GM12878 (cell line): ENCODE data around the gene CATSPER1. TPM values are rescaled to one million over a fixed set of nuclear protein-coding genes. Genes with fewer than 3 reads are reported as not detected.

Experiments
- ATAC-seq: fragments of 200-7000 bp; cut with Tn5 transposase; 3 replicates; pipeline ENCODE4 v1.9.1; 2020; ENCODE audit warnings: mild to moderate bottlenecking, moderate library complexity
- BruUV-seq: library from RNA; stranded (reverse); fragments of 400-500 nt; replicated peaks from 2 replicates; lab custom pipeline; 2021; lab: Mats Ljungman, UMichigan
- CTCF ChIA-PET: fragments of 300-600 bp; sonication (Branson Sonifier 250); formaldehyde crosslinking; extraction: SDS; loops from one replicate; lab custom pipeline; 2021; ENCODE audit warnings: inconsistent platforms; lab: Yijun Ruan, JAX
- POLR2A ChIA-PET: fragments of 350-600 bp; formaldehyde crosslinking; extraction: SDS; loops from one replicate; lab custom pipeline; 2021; ENCODE audit warnings: inconsistent platforms; lab: Charles Lee
- RAD21 ChIA-PET: fragments of 300-600 bp; sonication (Branson Sonifier 250); formaldehyde crosslinking; loops from one replicate; lab custom pipeline; 2023; ENCODE audit warnings: antibody characterized with exemption; ENCODE audit not compliant: unreplicated experiment; lab: Charles Lee
- SMC1A ChIA-PET: fragments of 300-600 bp; sonication (Branson Sonifier 250); formaldehyde crosslinking; loops from one replicate; lab custom pipeline; 2023; ENCODE audit not compliant: unreplicated experiment, uncharacterized antibody; lab: Charles Lee
- DNase-seq: peaks from one replicate; pipeline ENCODE4 v3.0.0-alpha.2; 2011; ENCODE audit warnings: low read depth, low spot score
- FAIRE-seq: peaks from 3 replicates; lab custom pipeline; 2011; peaks lifted over from hg19 to GRCh38; lab: Jason Lieb, UNC
- H2AFZ ChIP-seq: 2 replicates; pipeline ENCODE4 v1.6.0; 2011; ENCODE audit warnings: low read depth, low read length, control low read depth; ENCODE audit not compliant: control insufficient read depth
- H3K27ac ChIP-seq: 2 replicates; pipeline ENCODE4 v1.5.1; 2011; ENCODE audit warnings: control low read depth; ENCODE audit not compliant: control insufficient read depth, insufficient read depth
- H3K27me3 ChIP-seq, 2 experiments: replicated peaks in 1 of 2; 2 replicates each; pipeline versions ENCODE4 v1.6.0 to v1.6.1; 2011; ENCODE audit warnings: low read length in 1 of 2; ENCODE audit not compliant: control insufficient read depth in 2 of 2, insufficient read depth in 2 of 2
- H3K36me3 ChIP-seq, 2 experiments: 2 replicates each; pipeline ENCODE4 v1.5.1; 2011; ENCODE audit warnings: low read length in 1 of 2; ENCODE audit not compliant: control insufficient read depth in 2 of 2, insufficient read depth in 2 of 2
- H3K4me1 ChIP-seq: 2 replicates; pipeline ENCODE4 v1.6.1; 2011; ENCODE audit warnings: mild to moderate bottlenecking, low read length, moderate library complexity, mixed read lengths; ENCODE audit not compliant: control insufficient read depth, insufficient read depth
- H3K4me2 ChIP-seq: 2 replicates; pipeline ENCODE4 v1.6.0; 2011; ENCODE audit warnings: control low read depth; ENCODE audit not compliant: control insufficient read depth, insufficient read depth
- H3K4me3 ChIP-seq: fragments of 200-600 bp; sonication (generic); 2 replicates; pipeline ENCODE4 v1.5.1; 2016
- H3K79me2 ChIP-seq: 2 replicates; pipeline ENCODE4 v1.6.0; 2011; ENCODE audit warnings: low read length; ENCODE audit not compliant: control insufficient read depth, insufficient read depth
- H3K9ac ChIP-seq: 2 replicates; pipeline ENCODE4 v1.8.0; 2011; ENCODE audit warnings: low read length, control low read depth, mixed read lengths; ENCODE audit not compliant: control insufficient read depth, insufficient read depth
- H3K9me3 ChIP-seq: replicated peaks from 3 replicates; pipeline ENCODE4 v1.5.1; 2011; ENCODE audit warnings: mild to moderate bottlenecking, low read length; ENCODE audit not compliant: control insufficient read depth, insufficient read depth
- H4K20me1 ChIP-seq: 2 replicates; pipeline ENCODE4 v1.6.0; 2011; ENCODE audit not compliant: control insufficient read depth, insufficient read depth
- HDGF ChIP-seq: fragments of 450-650 bp; IDR thresholded peaks from 2 replicates; pipeline ENCODE4 v1.6.1; 2016; ENCODE audit warnings: antibody characterized with exemption
- JUNB ChIP-seq: IDR thresholded peaks from 2 replicates; pipeline ENCODE4 v1.6.1; 2016; ENCODE audit warnings: antibody characterized with exemption, mild to moderate bottlenecking
- MEF2B ChIP-seq: fragments of 450-650 bp; IDR thresholded peaks from 2 replicates; pipeline ENCODE4 v1.6.1; 2018; ENCODE audit warnings: mild to moderate bottlenecking, moderate library complexity; ENCODE audit not compliant: partially characterized antibody, poor library complexity, severe bottlenecking
- NR2F1 ChIP-seq: fragments of 450-650 bp; conservative IDR thresholded peaks from 2 replicates; pipeline ENCODE4 v1.6.1; 2017; ENCODE audit warnings: mild to moderate bottlenecking
- REST ChIP-seq: IDR thresholded peaks from 2 replicates; pipeline ENCODE4 v1.6.1; 2012; ENCODE audit warnings: mild to moderate bottlenecking, low read depth, low read length
- RUNX3 ChIP-seq: IDR thresholded peaks from 2 replicates; pipeline ENCODE4 v1.6.1; 2012; ENCODE audit warnings: low read length, inconsistent platforms
- SMC3 ChIP-seq: IDR thresholded peaks from 2 replicates; pipeline ENCODE4 v1.6.1; 2011; ENCODE audit warnings: low read length, improper control_type of control experiment, borderline replicate concordance
- STAT3 ChIP-seq: IDR thresholded peaks from 2 replicates; pipeline ENCODE4 v1.6.1; 2011; ENCODE audit warnings: low read depth, low read length, improper control_type of control experiment
- ZBTB11 ChIP-seq: fragments of 450-650 bp; formaldehyde crosslinking; IDR thresholded peaks from 2 replicates; pipeline ENCODE4 v1.5.0; 2022; ENCODE audit warnings: mild to moderate bottlenecking, missing genetic modification characterization
- ZBTB4 ChIP-seq: fragments of 450-650 bp; formaldehyde crosslinking; IDR thresholded peaks from 2 replicates; pipeline ENCODE4 v1.4.0; 2022; ENCODE audit warnings: mild to moderate bottlenecking, moderate library complexity
- WGBS: methylation state at CpG from one replicate; pipeline ENCODE4 v1.1.6; 2016; ENCODE audit warnings: low lambda C conversion rate; ENCODE audit not compliant: insufficient replicate concordance, insufficient coverage; ENCODE audit errors: missing lambda C conversion rate; 5-methylcytosine and 5-hydroxymethylcytosine counted together
- in situ Hi-C: fragments of 300-500 bp; cut with MboI; formaldehyde crosslinking; loops from 9 replicates; pipeline ENCODE4 v1.14.3; 2018; ENCODE audit warnings: mixed read lengths
- intact Hi-C: fragments of 100-400 bp; cut with micrococcal nuclease; formaldehyde crosslinking; loops from one replicate; pipeline ENCODE4 v1.14.2; 2022; ENCODE audit not compliant: unreplicated experiment
- polyA plus RNA-seq, 11 experiments: library from polyadenylated mRNA; depleted of rRNA in 4 of 11; unstranded in 6 of 11; stranded (reverse) in 5 of 11; fragments of >200 nt; fragmentation: Nextera tagmentation in 4 of 11; fragmentation: Illumina TruSeq in 1 of 11; extraction: Ambion mirVana in 4 of 11; extraction: Trizol in 1 of 11; gene quantifications; 1 replicate in 1 of 11; 2 replicates in 10 of 11; pipeline versions ENCODE4 v1.2.1 to v1.2.3, GENCODE V29; 2011 to 2016; ENCODE audit warnings: inconsistent platforms in 2 of 11, missing spikeins in 2 of 11, low read depth in 1 of 11
- total RNA-seq, 4 experiments: library from RNA; depleted of rRNA in 3 of 4; stranded (reverse); fragments of >200 nt in 3 of 4; fragmentation: Illumina TruSeq in 1 of 4; extraction: Trizol in 1 of 4; gene quantifications; 2 replicates each; pipeline versions ENCODE4 v1.2.1 to v1.2.3, GENCODE V29; 2013 to 2021

The CATSPER1 gene
- total and polyA plus RNA-seq, 10 of the 15 experiments (the other 5 are each of a cell fraction or from before 2014, with no cell fraction given), result 0.02 to 0.05 TPM; not detected in 8

GRCh38 chr11:65968600-65969482 lies 57.4 kb downstream of the CATSPER1 start (continued):
- TF ChIP-seq ZBTB4 (no peak), MEF2B (no peak), JUNB (no peak), NR2F1 (no peak)

GRCh38 chr11:65967329-65967934 lies 58.8 kb downstream of the CATSPER1 start:
- H3K27ac ChIP-seq, result no peak overlapping the region
- intact Hi-C loops (no loop called here), in situ Hi-C loops (no loop called here)
- no TSS peak for BruUV-seq
- H3K4me1 ChIP-seq, result peaks cover 3% of the 10 kb centered on the region; the same call in 1 of the 2 replicates
- ChIA-PET RAD21 (no interaction called here), POLR2A (interaction anchor here (0.5 kb wide), 1 partner anchor 256 kb away, joined by 3 read pairs; no protein-coding TSS in a partner anchor), SMC1A (no interaction called here), CTCF (interaction anchor here (0.7 to 1.6 kb wide), 2 partner anchors 79 to 83 kb away, joined by 3 read pairs; no protein-coding TSS in a partner anchor)
- H3K36me3 ChIP-seq, result peaks cover 33 to 38% of the 10 kb centered on the region in 2 experiments; a peak in 3 of 4 replicates
- DNase-seq (no peak), FAIRE-seq (no peak), ATAC-seq (no peak)
- H4K20me1 ChIP-seq, result no peaks in the 10 kb centered on the region; the same call in 1 of the 2 replicates
- H3K4me2 ChIP-seq, result no peak overlapping the region
- H3K9me3 ChIP-seq, result no peaks in the 10 kb centered on the region
- no peak overlapping the region for H3K9ac ChIP-seq
- no peak overlapping the region for H2AFZ ChIP-seq
- H3K4me3 ChIP-seq, result no peak overlapping the region
- H3K27me3 ChIP-seq, result no peaks in the 10 kb centered on the region
- 94% methylated on average over 20 of the region's 30 CpGs for WGBS
- peaks cover 19% of the 10 kb centered on the region for H3K79me2 ChIP-seq
- no peak for TF ChIP-seq HDGF
- no peak for TF ChIP-seq REST
- no peak for TF ChIP-seq SMC3
- no peak for TF ChIP-seq RUNX3
- no peak for TF ChIP-seq STAT3
- no peak for TF ChIP-seq ZBTB11 (CRISPR knock-in tag)
- TF ChIP-seq NR2F1, result no peak
